Mesothelial cell of epicardium (in vitro differentiated cells): ENCODE measurements around the gene ZDHHC20. TPM values are rescaled to one million over a fixed set of nuclear protein-coding genes. Genes with fewer than 3 reads are reported as not detected.

ENCODE experiments used
- DNase-seq, 2 experiments: peaks; one replicate each; pipeline ENCODE4 v3.0.0; 2021; ENCODE audit warnings: low spot score in 2 of 2; ENCODE audit not compliant: unreplicated experiment in 2 of 2
- H3K27ac Mint-ChIP-seq: 2 replicates; pipeline ENCODE4 v1.8.0; 2021; ENCODE audit warnings: mixed read lengths
- H3K27me3 Mint-ChIP-seq: 2 replicates; pipeline ENCODE4 v1.8.0; 2021; ENCODE audit warnings: low read depth, mixed read lengths
- H3K36me3 Mint-ChIP-seq: 2 replicates; pipeline ENCODE4 v1.8.0; 2021; ENCODE audit warnings: mixed read lengths
- H3K4me1 Mint-ChIP-seq: 2 replicates; pipeline ENCODE4 v1.8.0; 2021; ENCODE audit warnings: mixed read lengths
- H3K4me3 Mint-ChIP-seq: 2 replicates; pipeline ENCODE4 v1.8.0; 2021; ENCODE audit warnings: mild to moderate bottlenecking, moderate library complexity, mixed read lengths
- H3K9me3 Mint-ChIP-seq: 2 replicates; pipeline ENCODE4 v1.8.0; 2021; ENCODE audit warnings: mixed read lengths
- total RNA-seq: library from RNA; stranded (reverse); gene quantifications from 3 replicates; pipeline ENCODE4 v1.2.1, GENCODE V29; 2021
- TF ChIP-seq, protein P1 (sequence below): fragments of 200-600 bp; sonication (generic); IDR thresholded peaks from one replicate; pipeline ENCODE4 v1.5.0; 2021; ENCODE audit warnings: antibody characterized with exemption; ENCODE audit not compliant: unreplicated experiment

Gene ZDHHC20
- total RNA-seq, 1 donor from 2014 or later = 66.8 TPM

DNA sequence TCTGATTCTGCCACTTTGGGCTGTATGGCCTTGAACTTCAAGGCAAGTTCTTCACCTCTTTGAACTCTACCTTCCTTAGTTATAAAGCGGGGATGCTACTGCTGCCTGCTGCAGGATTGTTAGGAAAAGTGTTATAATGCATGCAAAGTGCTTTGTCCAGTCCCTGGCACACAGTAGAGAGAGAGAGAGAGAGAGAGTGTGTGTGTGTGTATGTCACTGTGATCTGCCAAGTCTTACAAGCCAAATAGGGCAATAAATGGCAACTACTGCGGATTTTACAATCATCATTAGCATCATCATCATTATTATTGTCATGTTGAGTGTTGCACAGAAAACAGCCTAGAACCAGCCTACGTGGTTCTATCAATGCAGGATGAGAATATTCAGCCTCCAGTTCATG is 136.1 kb downstream of the ZDHHC20 start:
- TF ChIP-seq, protein P1, sequence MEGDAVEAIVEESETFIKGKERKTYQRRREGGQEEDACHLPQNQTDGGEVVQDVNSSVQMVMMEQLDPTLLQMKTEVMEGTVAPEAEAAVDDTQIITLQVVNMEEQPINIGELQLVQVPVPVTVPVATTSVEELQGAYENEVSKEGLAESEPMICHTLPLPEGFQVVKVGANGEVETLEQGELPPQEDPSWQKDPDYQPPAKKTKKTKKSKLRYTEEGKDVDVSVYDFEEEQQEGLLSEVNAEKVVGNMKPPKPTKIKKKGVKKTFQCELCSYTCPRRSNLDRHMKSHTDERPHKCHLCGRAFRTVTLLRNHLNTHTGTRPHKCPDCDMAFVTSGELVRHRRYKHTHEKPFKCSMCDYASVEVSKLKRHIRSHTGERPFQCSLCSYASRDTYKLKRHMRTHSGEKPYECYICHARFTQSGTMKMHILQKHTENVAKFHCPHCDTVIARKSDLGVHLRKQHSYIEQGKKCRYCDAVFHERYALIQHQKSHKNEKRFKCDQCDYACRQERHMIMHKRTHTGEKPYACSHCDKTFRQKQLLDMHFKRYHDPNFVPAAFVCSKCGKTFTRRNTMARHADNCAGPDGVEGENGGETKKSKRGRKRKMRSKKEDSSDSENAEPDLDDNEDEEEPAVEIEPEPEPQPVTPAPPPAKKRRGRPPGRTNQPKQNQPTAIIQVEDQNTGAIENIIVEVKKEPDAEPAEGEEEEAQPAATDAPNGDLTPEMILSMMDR = no peak
- H3K4me3 Mint-ChIP-seq = no peak overlapping the region
- peaks cover 20% of the 10 kb centered on the region for H3K27me3 Mint-ChIP-seq
- H3K27ac Mint-ChIP-seq = no peak overlapping the region
- peaks cover 18% of the 10 kb centered on the region for H3K4me1 Mint-ChIP-seq
- no peak for DNase-seq
- H3K9me3 Mint-ChIP-seq = peaks cover 7% of the 10 kb centered on the region
- peaks cover 7% of the 10 kb centered on the region for H3K36me3 Mint-ChIP-seq

Other genes starting within 250 kb of the ZDHHC20 start
- gene MICU2, start 144.9 kb upstream of the ZDHHC20 start, total RNA-seq = 41.6 to 44.1 TPM (median 41.7 TPM) in 3 replicates
- 17.3 to 20.9 TPM (median 17.8 TPM) in 3 replicates for gene FGF9, start 211.8 kb upstream of the ZDHHC20 start, total RNA-seq